HCT116 (cell line): Measurements from ENCODE around the gene CAT. TPM values are rescaled to one million over a fixed set of nuclear protein-coding genes. Genes with fewer than 3 reads are reported as not detected.

Source experiments
- ATAC-seq: fragments of 200-7000 bp; cut with Tn5 transposase; 2 replicates; pipeline ENCODE4 v1.9.1; 2020; ENCODE audit warnings: mild to moderate bottlenecking, moderate library complexity
- BruUV-seq: library from RNA; stranded (reverse); fragments of 400-500 nt; replicated peaks from 2 replicates; lab custom pipeline; 2021; lab: Mats Ljungman, UMichigan
- CTCF ChIA-PET: fragments of 300-600 bp; sonication (Branson Sonifier 250); formaldehyde crosslinking; loops from one replicate; lab custom pipeline; 2021; ENCODE audit warnings: antibody characterized with exemption; lab: Charles Lee
- POLR2A ChIA-PET: fragments of 300-600, 350-600 bp; sonication (Branson Sonifier 250); formaldehyde crosslinking; loops from one replicate; lab custom pipeline; 2021; ENCODE audit warnings: antibody characterized with exemption; lab: Charles Lee
- RAD21 ChIA-PET, 2 experiments: fragments of 300-600 bp; sonication (Branson Sonifier 250); formaldehyde crosslinking; loops; one replicate each; lab custom pipeline; 2023; ENCODE audit warnings: low total read pairs in 2 of 2; ENCODE audit not compliant: uncharacterized antibody in 2 of 2, unreplicated experiment in 2 of 2, low non-redundant PET in 1 of 2; lab: Charles Lee
- DNase-seq: peaks from one replicate; pipeline ENCODE4 v3.0.0-alpha.2; 2010; ENCODE audit warnings: low read depth, low spot score
- H2AFZ ChIP-seq: fragments of 200-600 bp; shearing (Covaris generic), sonication (generic); 2 replicates; pipeline ENCODE4 v1.6.1; 2017; ENCODE audit warnings: low read depth, mixed run types, mixed read lengths, antibody characterized with exemption, low read length; ENCODE audit not compliant: poor library complexity, severe bottlenecking
- H3K27ac ChIP-seq: 2 replicates; pipeline ENCODE4 v1.5.1; 2012; ENCODE audit warnings: low read depth, low read length
- H3K27me3 ChIP-seq: fragments of 200-600 bp; sonication (generic); 2 replicates; pipeline ENCODE4 v1.6.1; 2016; ENCODE audit warnings: mixed run types, low read length, mixed read lengths; ENCODE audit not compliant: insufficient read depth
- H3K36me3 ChIP-seq, 2 experiments: fragments of 200-500 bp in 1 of 2; fragments of 200-600 bp in 1 of 2; sonication (Bioruptor generic) in 1 of 2; sonication (generic) in 1 of 2; 2 replicates each; pipeline versions ENCODE4 v1.5.1 to v1.6.1; 2014 to 2016; ENCODE audit warnings: low read length in 2 of 2, inconsistent platforms in 1 of 2, mixed read lengths in 1 of 2, mixed run types in 1 of 2; ENCODE audit not compliant: insufficient read depth in 2 of 2, control insufficient read depth in 1 of 2
- H3K4me1 ChIP-seq, 2 experiments: fragments of 200-600 bp in 1 of 2; sonication (generic) in 1 of 2; 2 replicates each; pipeline versions ENCODE4 v1.5.1 to v1.6.1; 2012 to 2017; ENCODE audit warnings: low read length in 2 of 2, inconsistent platforms in 1 of 2, mild to moderate bottlenecking in 1 of 2, mixed read lengths in 1 of 2, mixed run types in 1 of 2, moderate library complexity in 1 of 2; ENCODE audit not compliant: insufficient read depth in 2 of 2, control insufficient read depth in 1 of 2
- H3K4me2 ChIP-seq: fragments of 200-600 bp; sonication (generic); 2 replicates; pipeline ENCODE4 v1.6.1; 2017; ENCODE audit warnings: mixed run types, low read length, mixed read lengths
- H3K4me3 ChIP-seq, 2 experiments: fragments of 200-600 bp in 1 of 2; sonication (generic) in 1 of 2; replicated peaks in 1 of 2; 2 replicates each; pipeline ENCODE4 v1.5.1; 2011 to 2016; ENCODE audit warnings: low read length in 2 of 2, control low read depth in 1 of 2, low read depth in 1 of 2, mild to moderate bottlenecking in 1 of 2, mixed read lengths in 1 of 2, mixed run types in 1 of 2
- H3K79me2 ChIP-seq: fragments of 200-600 bp; sonication (generic); 2 replicates; pipeline ENCODE4 v1.6.1; 2017; ENCODE audit warnings: mild to moderate bottlenecking, mixed run types, low read length, moderate library complexity, mixed read lengths; ENCODE audit not compliant: insufficient read depth
- H3K9ac ChIP-seq: fragments of 200-600 bp; sonication (generic); 2 replicates; pipeline ENCODE4 v1.6.1; 2016; ENCODE audit warnings: low read length, mixed read lengths
- H3K9me2 ChIP-seq: fragments of 200-600 bp; sonication (generic), shearing (Covaris generic); 2 replicates; pipeline ENCODE4 v1.6.1; 2017; ENCODE audit warnings: mixed run types, mild to moderate bottlenecking, moderate library complexity; ENCODE audit not compliant: insufficient read depth
- H3K9me3 ChIP-seq, 2 experiments: fragments of 200-500 bp in 1 of 2; fragments of 200-600 bp in 1 of 2; sonication (Bioruptor generic) in 1 of 2; sonication (generic) in 1 of 2; 2 replicates each; pipeline ENCODE4 v1.6.1; 2014 to 2017; ENCODE audit warnings: low read length in 2 of 2, mixed read lengths in 2 of 2, inconsistent platforms in 1 of 2, low read depth in 1 of 2, mild to moderate bottlenecking in 1 of 2, mixed run types in 1 of 2, moderate library complexity in 1 of 2; ENCODE audit not compliant: control insufficient read depth in 1 of 2, insufficient read depth in 1 of 2
- H4K20me1 ChIP-seq: fragments of 200-600 bp; sonication (generic), shearing (Covaris generic); 2 replicates; pipeline ENCODE4 v1.6.1; 2017; ENCODE audit warnings: mixed run types, mild to moderate bottlenecking, moderate library complexity; ENCODE audit not compliant: insufficient read depth
- CEBPB ChIP-seq: IDR thresholded peaks from 2 replicates; pipeline ENCODE4 v1.6.1; 2012; ENCODE audit warnings: low read depth
- EGR1 ChIP-seq: IDR thresholded peaks from 2 replicates; pipeline ENCODE4 v1.6.1; 2012; ENCODE audit warnings: low read depth
- ELF1 ChIP-seq: IDR thresholded peaks from 2 replicates; pipeline ENCODE4 v1.6.1; 2012; ENCODE audit warnings: low read depth, borderline replicate concordance
- EZH2 ChIP-seq: fragments of 200-600 bp; sonication (generic); IDR thresholded peaks from 2 replicates; pipeline ENCODE4 v1.6.1; 2017; ENCODE audit warnings: antibody characterized with exemption, mixed run types
- FOSL1 ChIP-seq: IDR thresholded peaks from 2 replicates; pipeline ENCODE4 v1.6.1; 2012; ENCODE audit warnings: low read depth
- POLR2A ChIP-seq: IDR thresholded peaks from 2 replicates; pipeline ENCODE4 v1.7.0; 2011; ENCODE audit warnings: borderline replicate concordance; ENCODE audit not compliant: insufficient read depth, insufficient read length; ENCODE audit errors: extremely low read depth
- POLR2AphosphoS5 ChIP-seq: IDR thresholded peaks from 2 replicates; pipeline ENCODE4 v1.6.1; 2011; ENCODE audit warnings: mild to moderate bottlenecking, low read depth, low read length, moderate library complexity
- RAD21 ChIP-seq: IDR thresholded peaks from 2 replicates; pipeline ENCODE4 v1.6.1; 2012; ENCODE audit warnings: low read depth, mild to moderate bottlenecking
- SIN3A ChIP-seq: IDR thresholded peaks from 2 replicates; pipeline ENCODE4 v1.6.1; 2012; ENCODE audit warnings: low read depth
- SP1 ChIP-seq: IDR thresholded peaks from 2 replicates; pipeline ENCODE4 v1.6.1; 2012; ENCODE audit warnings: low read depth
- SRF ChIP-seq: IDR thresholded peaks from 2 replicates; pipeline ENCODE4 v1.6.1; 2012; ENCODE audit warnings: low read depth
- TCF7L2 ChIP-seq: IDR thresholded peaks from 2 replicates; pipeline ENCODE4 v1.7.0; 2011; ENCODE audit warnings: borderline replicate concordance, inconsistent platforms; ENCODE audit not compliant: insufficient read depth, insufficient read length; ENCODE audit errors: extremely low read depth
- YY1 ChIP-seq: IDR thresholded peaks from 2 replicates; pipeline ENCODE4 v1.6.1; 2011; ENCODE audit warnings: low read length, low read depth, moderate library complexity, mild to moderate bottlenecking; ENCODE audit not compliant: insufficient replicate concordance; ENCODE audit errors: extremely low read depth
- ZFX ChIP-seq: fragments of 450-650 bp; IDR thresholded peaks from 2 replicates; pipeline ENCODE4 v1.6.1; 2017
- ZNF274 ChIP-seq: fragments of 200-500 bp; sonication (Bioruptor generic); IDR thresholded peaks from 2 replicates; pipeline ENCODE4 v1.6.1; 2014; ENCODE audit warnings: mild to moderate bottlenecking, low read depth, low read length, inconsistent platforms
- intact Hi-C: fragments of 100-400 bp; cut with micrococcal nuclease; formaldehyde crosslinking; loops from 2 replicates; pipeline ENCODE4 v1.10.0; 2022
- total RNA-seq: library from RNA; stranded (reverse); gene quantifications from one replicate; pipeline ENCODE4 v1.2.1, GENCODE V29; 2021; ENCODE audit not compliant: unreplicated experiment
- TF ChIP-seq, protein P1 (sequence below): IDR thresholded peaks from 2 replicates; pipeline ENCODE4 v1.6.1; 2011; ENCODE audit warnings: mild to moderate bottlenecking, low read length, moderate library complexity; ENCODE audit not compliant: insufficient replicate concordance; ENCODE audit errors: extremely low read depth
- TF ChIP-seq, protein P2 (sequence below): IDR thresholded peaks from 2 replicates; pipeline ENCODE4 v1.6.1; 2012
- TF ChIP-seq, protein P3 (sequence below), 3 experiments: fragments of 200-600 bp in 1 of 3; sonication (generic) in 1 of 3; IDR thresholded peaks in 2 of 3; conservative IDR thresholded peaks in 1 of 3; 2 replicates each; pipeline ENCODE4 v1.5.1; 2012 to 2017; ENCODE audit warnings: low read depth in 2 of 3, low read length in 2 of 3, antibody characterized with exemption in 1 of 3, borderline replicate concordance in 1 of 3, control low read depth in 1 of 3, mild to moderate bottlenecking in 1 of 3, mixed read lengths in 1 of 3, mixed run types in 1 of 3, moderate library complexity in 1 of 3; ENCODE audit not compliant: insufficient read depth in 1 of 3
- TF ChIP-seq, protein P4 (sequence below): IDR thresholded peaks from 2 replicates; pipeline ENCODE4 v1.6.1; 2012

CAT gene
- total RNA-seq, 1 experiment from 2014 or later = 50.9 TPM

DNA sequence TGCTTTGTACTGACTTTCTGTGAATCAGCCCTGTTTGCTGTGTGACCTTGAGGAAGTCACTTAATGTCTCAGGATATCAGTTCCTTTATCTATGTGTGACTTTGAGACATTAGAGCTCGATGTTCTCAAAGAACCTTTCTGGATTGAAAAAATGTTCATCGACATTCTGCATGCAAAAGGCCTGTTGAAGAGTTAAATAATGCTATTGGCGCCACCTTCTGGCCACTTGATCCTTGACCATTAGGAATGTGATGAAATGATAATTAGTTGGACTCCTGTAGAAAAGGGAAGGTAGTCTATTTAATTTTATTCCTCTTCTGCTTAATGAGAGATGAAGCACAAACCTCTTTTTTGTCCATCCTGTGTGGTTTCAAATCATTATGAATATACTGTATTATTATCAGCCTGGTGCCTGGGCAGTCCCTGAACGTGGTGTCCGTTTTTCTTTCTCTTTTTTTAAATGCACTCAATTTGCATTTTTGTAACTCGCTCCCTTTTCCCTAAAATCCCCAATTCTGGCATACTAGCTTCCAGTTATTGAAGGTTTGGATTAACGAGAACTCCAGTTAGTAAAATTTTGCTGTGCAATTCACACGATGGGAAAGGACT, 54.2 kb downstream of the CAT start:
- Histone ChIP-seq H3K4me1 (peaks cover 37 to 56% of the 10 kb centered on the region in 2 experiments), H3K9me2 (no peaks in the 10 kb centered on the region), H3K79me2 (no peaks in the 10 kb centered on the region), H3K27me3 (no peaks in the 10 kb centered on the region), H2AFZ (peak overlapping the region; percentile 17), H3K9ac (no peak overlapping the region), H3K4me3 (no peak overlapping the region), H3K36me3 (no peaks in the 10 kb centered on the region), H3K9me3 (no peaks in the 10 kb centered on the region), H4K20me1 (no peaks in the 10 kb centered on the region), H3K4me2 (no peak overlapping the region), H3K27ac (no peak overlapping the region)
- ATAC-seq (no peak), DNase-seq (peak; percentile 60)
- intact Hi-C loops = loop anchor here (1.0 to 10.0 kb wide), 5 partner anchors 127 to 688 kb away; no protein-coding TSS in a partner anchor
- ChIA-PET RAD21 (interaction anchor here (0.8 to 1.7 kb wide), 5 partner anchors 20 to 318 kb away, joined by 3 to 14 read pairs (median 4); partner anchors contain the start of gene ABTB2 (in 1 of the 2)), CTCF (interaction anchor here (0.7 to 2.3 kb wide), 15 partner anchors 10 to 658 kb away, joined by 3 to 45 read pairs (median 4); no protein-coding TSS in a partner anchor), POLR2A (no interaction called here)
- no peak for TF ChIP-seq SRF
- TF ChIP-seq RAD21 = peak; percentile 85
- TF ChIP-seq ELF1 = no peak
- TF ChIP-seq, protein P1, sequence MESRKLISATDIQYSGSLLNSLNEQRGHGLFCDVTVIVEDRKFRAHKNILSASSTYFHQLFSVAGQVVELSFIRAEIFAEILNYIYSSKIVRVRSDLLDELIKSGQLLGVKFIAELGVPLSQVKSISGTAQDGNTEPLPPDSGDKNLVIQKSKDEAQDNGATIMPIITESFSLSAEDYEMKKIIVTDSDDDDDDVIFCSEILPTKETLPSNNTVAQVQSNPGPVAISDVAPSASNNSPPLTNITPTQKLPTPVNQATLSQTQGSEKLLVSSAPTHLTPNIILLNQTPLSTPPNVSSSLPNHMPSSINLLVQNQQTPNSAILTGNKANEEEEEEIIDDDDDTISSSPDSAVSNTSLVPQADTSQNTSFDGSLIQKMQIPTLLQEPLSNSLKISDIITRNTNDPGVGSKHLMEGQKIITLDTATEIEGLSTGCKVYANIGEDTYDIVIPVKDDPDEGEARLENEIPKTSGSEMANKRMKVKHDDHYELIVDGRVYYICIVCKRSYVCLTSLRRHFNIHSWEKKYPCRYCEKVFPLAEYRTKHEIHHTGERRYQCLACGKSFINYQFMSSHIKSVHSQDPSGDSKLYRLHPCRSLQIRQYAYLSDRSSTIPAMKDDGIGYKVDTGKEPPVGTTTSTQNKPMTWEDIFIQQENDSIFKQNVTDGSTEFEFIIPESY = no peak
- TF ChIP-seq, protein P2, sequence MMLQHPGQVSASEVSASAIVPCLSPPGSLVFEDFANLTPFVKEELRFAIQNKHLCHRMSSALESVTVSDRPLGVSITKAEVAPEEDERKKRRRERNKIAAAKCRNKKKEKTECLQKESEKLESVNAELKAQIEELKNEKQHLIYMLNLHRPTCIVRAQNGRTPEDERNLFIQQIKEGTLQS = no peak
- TF ChIP-seq SP1 = no peak
- TF ChIP-seq, protein P3, sequence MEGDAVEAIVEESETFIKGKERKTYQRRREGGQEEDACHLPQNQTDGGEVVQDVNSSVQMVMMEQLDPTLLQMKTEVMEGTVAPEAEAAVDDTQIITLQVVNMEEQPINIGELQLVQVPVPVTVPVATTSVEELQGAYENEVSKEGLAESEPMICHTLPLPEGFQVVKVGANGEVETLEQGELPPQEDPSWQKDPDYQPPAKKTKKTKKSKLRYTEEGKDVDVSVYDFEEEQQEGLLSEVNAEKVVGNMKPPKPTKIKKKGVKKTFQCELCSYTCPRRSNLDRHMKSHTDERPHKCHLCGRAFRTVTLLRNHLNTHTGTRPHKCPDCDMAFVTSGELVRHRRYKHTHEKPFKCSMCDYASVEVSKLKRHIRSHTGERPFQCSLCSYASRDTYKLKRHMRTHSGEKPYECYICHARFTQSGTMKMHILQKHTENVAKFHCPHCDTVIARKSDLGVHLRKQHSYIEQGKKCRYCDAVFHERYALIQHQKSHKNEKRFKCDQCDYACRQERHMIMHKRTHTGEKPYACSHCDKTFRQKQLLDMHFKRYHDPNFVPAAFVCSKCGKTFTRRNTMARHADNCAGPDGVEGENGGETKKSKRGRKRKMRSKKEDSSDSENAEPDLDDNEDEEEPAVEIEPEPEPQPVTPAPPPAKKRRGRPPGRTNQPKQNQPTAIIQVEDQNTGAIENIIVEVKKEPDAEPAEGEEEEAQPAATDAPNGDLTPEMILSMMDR (IDR thresholded peaks at IDR 0.05 in 2 of 3, conservative IDR thresholded peaks at IDR 0.05 in 1 of 3; ENCODE audit: borderline replicate concordance in 1 of 3, insufficient read depth in 1 of 3, low read depth in 2 of 3, low read length in 2 of 3) = peak; percentile 50 to 85 (median 79)
- TF ChIP-seq POLR2A = no peak
- no peak for TF ChIP-seq EGR1
- no peak for TF ChIP-seq ZNF274
- TF ChIP-seq TCF7L2 = no peak
- TF ChIP-seq SIN3A = no peak
- peak; percentile 28; the same call in 1 of the 2 replicates for TF ChIP-seq CEBPB
- TF ChIP-seq EZH2 = no peak
- no peak for TF ChIP-seq ZFX
- TF ChIP-seq POLR2AphosphoS5 = no peak
- TF ChIP-seq, protein P4, sequence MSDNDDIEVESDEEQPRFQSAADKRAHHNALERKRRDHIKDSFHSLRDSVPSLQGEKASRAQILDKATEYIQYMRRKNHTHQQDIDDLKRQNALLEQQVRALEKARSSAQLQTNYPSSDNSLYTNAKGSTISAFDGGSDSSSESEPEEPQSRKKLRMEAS = 0 out of 2 replicates have a peak, but pooled peaks have one; percentile 17
- TF ChIP-seq YY1 = no peak
- TF ChIP-seq FOSL1 = no peak
- BruUV-seq = no TSS peak
